ENCODE results near the gene COA8.
A peak's percentile ranks its signal among the peaks of the same experiment; 100 is the strongest.

COA8 gene

GRCh38 chr14:103538291-103539055 lies 24.3 kb upstream of the COA8 start:
- no peak for DNase-seq

DNA sequence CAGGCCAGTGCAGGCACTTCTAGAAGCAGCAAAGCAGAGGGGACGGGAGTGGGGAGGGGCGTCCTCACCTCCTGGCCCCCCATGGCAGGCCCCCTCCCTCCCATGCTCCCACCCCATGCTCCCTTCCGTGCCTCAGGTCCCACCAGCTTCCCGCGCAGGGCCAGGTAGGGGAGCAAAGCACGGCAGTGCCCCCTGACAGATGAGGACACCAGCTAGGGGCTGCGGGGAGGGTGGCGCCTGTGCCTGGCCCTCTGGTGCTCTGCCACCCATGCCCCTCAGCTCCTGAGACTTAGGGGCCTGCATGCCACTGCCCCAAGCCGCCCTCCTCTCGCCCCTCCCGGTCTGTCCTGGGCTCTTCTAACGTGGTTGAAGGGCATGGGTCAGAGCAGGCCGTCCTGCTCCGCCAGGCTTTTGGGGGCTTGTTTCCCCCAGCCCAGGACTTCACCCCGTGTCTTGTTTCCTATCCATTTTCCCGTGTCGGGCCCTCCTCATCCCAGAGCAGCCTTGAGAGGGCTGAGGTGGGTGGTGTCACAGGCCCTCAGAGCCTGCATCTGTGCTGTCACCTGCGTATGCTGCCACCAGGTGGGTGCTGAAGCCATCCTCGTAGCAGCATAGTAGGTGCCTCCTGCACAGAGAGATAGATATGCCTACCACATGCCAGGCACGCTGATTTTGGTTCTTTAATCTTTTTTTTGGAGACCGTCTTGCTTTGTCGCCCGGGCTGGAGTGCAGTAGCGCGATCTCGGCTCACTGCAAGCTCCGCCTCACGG lies 23.5 kb upstream of the COA8 start:
- no peak for DNase-seq

GRCh38 chr14:103540821-103541708 lies 21.7 kb upstream of the COA8 start:
- DNase-seq: no peak

GRCh38 chr14:103541709-103542604 lies 20.8 kb upstream of the COA8 start:
- no peak for DNase-seq

- no peak for DNase-seq
Measured at GRCh38 chr14:103542605-103543088, 20.1 kb upstream of the COA8 start.

- no peak for DNase-seq
Measured at GRCh38 chr14:103543140-103543539, 19.6 kb upstream of the COA8 start.

- no peak for DNase-seq
Measured at GRCh38 chr14:103543721-103544387, 18.9 kb upstream of the COA8 start.

DNA sequence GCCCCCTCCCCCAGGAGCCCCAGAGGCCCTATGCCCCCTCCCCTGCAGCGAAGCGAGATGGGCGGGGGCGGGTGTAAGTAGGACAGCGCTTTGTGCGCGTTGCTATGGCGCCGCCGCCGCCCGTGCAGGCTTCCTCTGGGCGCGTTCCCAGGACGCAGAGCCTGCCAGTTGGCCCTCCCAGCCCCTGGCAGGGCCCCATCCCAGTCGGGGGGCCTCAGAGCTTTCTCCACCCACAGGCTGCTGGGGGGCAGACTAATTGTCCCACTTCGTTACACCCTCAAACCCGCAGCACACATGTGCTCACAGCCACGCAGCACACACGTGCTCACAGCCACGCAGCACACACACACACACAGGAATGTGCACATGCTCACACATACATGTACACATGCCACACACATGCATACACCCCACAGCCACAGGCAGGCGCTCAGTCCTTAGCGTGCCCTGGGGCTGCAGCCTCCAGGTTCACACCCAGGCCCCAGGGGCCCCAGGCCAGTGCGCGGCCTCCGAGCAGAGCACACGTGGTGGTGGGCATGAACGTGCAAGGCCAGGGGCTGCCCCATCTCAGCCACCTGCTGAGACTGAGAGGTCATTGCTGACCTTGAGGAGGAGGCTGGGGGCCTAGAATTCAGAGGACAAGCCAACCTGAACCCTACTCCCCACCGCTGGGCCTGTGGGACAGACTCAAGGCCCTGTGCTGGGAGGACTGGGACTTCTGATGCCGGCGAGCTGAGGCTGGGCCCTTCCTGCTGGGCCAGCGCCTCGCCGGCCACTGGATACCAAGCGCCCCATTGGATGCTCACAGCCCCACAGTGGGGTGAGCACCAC lies 18.2 kb upstream of the COA8 start:
- DNase-seq: no peak

DNA sequence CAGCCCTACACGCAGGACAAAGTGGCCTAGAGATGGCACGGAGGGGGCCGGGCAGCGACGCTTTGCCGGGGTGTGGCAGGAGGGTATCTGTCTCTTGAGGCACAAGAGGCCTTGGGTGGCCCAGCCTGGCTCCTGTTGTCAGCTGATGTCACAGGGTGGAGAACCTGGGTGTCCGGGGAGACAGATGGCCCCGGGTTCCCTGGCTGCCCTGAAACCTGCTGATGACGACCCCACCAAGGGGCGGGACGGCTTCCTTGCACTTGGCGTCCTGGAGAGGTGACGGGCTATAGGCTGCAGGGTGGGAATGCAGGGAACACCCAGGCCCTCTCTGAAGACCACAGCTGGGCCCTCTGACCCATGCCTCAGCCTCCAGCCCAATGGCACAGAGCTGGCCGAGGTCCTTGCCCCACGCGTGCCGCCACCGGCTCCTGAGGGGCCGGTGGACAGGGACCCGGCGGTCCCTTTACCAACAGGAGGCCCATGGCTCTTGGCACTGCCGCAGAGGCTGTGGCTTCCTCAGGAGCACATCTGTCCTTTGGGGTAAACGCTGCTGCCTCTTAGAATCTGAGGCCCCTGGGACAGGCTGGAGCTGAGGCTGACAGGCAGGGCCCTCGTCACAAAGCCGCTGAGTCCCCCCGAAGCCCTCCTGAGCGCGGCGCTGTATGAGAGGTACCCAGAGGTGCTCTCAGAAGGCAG lies 17.4 kb upstream of the COA8 start:
- no peak for DNase-seq

DNA sequence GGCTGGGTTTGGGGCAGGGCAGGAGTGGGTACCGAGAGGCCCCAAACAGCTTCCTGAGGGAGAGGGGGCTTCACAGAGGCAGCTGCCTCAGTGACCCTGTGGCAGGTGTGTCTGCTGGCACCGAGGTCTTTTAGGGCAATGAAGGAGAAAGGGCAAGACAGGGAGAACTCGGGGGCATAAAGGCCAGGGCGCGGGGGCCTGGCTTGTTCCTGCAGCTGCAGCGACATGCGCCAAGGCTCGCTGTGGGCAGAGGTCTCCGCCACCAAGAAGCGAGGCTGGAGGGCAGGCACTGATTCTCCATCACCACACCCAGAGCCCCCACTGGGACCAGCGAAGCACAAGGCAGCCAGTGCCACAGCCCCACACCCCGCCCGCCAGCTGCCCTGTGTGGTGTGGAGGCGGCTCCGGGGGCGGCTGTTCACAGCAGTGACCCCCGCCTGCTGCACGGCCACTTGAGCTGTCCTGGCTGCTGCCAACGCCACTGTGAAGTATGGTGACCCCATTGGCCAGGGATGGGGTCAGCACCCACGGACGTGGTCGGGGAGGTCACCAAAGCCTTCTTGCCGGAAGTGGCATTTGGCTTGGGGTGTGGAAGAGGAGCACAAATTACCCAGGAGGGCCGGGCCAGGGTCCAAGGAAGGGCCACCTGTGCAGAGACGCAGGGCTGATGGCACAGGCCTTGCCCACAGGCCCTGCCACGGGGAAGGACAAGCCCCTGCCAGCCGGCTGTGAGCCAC lies 16.7 kb upstream of the COA8 start:
- DNase-seq: no peak

GRCh38 chr14:103546652-103547454 lies 15.9 kb upstream of the COA8 start:
- DNase-seq: peak; percentile 72

DNA sequence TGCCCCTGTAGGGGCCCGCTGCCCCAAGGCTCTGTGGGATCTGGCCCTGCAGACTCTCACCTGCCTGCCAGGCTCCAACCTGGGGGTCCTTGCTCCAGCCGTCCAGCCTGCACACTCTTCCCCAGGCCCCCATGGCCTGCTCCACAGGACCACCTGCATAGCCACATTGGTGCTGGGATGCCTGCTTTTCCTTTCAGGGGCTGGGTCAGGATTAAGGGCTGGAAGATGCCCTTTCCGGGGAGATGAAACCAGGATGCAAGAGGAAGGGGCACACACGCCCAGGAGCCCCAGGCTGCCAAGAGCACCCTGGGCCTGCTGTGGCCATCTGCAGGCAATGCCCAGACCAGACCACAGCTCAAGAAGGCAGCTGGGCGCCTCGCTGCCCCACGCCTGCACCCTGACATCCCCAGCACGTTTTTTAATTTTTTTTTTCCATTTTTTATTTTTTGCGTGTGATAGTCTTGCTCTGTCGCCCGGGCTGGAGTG lies 15.3 kb upstream of the COA8 start:
- DNase-seq: no peak

DNA sequence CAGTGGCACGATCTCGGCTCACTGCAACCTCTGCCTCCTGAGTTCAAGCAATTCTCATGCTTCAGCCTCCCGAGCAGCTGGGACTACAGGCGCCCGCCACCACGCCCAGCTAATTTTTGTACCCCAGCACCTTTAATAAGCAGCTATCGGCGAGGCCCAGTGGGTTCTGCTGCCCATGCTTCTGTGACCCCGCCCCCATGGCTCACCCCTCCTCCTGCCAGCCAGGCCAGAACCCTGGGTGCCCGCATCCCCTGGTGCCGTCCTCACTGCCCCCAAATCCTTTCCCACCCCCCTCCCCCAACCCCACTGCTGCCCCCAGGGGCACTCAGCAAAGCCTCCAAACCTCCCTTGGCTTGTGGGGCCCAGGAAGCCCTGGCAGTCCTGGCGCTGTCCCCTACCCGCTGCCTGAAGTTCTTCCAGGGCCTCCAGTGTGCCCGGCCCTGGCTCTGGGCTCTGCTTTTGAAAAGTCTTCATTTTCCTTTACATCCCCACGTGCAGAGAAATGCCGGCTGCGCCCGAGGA lies 14.8 kb upstream of the COA8 start:
- DNase-seq: no peak

DNA sequence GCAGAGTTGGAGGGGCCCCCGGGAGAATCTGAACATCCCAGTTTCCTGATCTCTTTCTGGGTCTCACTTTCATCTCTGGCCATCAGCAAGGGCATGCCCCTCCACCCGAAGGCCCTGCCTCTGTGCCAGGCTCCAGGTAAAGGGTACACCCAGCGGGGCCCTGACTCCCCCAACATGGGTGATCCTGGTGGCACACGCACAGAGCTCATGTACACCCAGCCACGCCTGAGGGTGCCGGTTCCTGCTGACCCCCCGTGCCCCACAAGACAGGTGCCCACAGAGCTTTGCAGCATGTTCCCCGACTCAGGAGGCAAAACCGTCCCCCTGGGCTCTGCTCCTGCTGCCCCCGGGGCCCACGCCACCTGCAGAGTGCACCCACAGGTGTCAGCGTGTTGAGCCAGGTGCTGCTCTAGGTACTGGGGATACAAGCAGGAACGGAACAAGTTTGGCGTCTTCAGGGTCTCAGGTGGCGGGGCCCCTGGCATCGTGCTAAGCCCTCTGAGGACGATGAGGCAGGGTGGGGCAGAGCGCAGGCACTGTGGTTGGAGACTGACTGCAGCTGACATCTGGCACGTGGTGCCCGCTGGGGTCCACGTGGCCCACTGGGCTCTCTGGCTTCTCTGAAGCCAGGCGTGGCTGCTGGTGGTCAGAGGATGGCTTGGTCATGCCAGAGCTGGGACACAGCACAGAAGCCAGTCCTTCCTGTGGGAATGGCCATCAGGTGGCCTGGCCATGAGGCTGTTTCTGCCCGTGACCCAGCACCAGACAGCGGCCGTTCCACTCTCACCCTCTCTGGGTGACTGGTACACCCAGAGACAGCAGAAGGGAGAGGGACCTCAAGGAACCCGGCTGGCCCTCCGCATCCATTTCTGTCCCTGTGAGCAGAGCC lies 14.1 kb upstream of the COA8 start:
- no peak for DNase-seq

- no peak for DNase-seq
Measured at GRCh38 chr14:103549361-103550311, 13.1 kb upstream of the COA8 start.

Measured in hematopoietic multipotent progenitor cell treated with erythropoietin and hydrocortisone succinate and interleukin-3 and kit ligand, for 4 days (in vitro differentiated cells).